K562 (cell line): ENCODE results near the gene GIPR. TPM values are rescaled to one million over a fixed set of nuclear protein-coding genes. Genes with fewer than 3 reads are reported as not detected.

Source experiments
- ARID2 ChIP-seq: fragments of 450-650 bp; IDR thresholded peaks from 2 replicates; pipeline ENCODE4 v1.6.1; 2017; ENCODE audit warnings: antibody characterized with exemption, mild to moderate bottlenecking
- ATF7 ChIP-seq: fragments of 450-650 bp; IDR thresholded peaks from 2 replicates; pipeline ENCODE4 v1.7.1; 2014; ENCODE audit warnings: mild to moderate bottlenecking, moderate library complexity
- BRF1 ChIP-seq: IDR thresholded peaks from 3 replicates; pipeline ENCODE4 v1.6.1; 2011; ENCODE audit warnings: borderline replicate concordance, mild to moderate bottlenecking; ENCODE audit not compliant: insufficient read length; ENCODE audit errors: extremely low read depth
- CCNT2 ChIP-seq: IDR thresholded peaks from 2 replicates; pipeline ENCODE4 v1.6.1; 2011; ENCODE audit warnings: borderline replicate concordance, low read depth, mild to moderate bottlenecking, moderate library complexity, mixed read lengths, low read length; ENCODE audit not compliant: insufficient read length; ENCODE audit errors: extremely low read depth
- CGGBP1 ChIP-seq: fragments of 250-450 bp; sonication (Bioruptor Pico); IDR thresholded peaks from 2 replicates; pipeline ENCODE4 v1.9.0; 2021; ENCODE audit warnings: mild to moderate bottlenecking
- EP400 ChIP-seq: fragments of 450-650 bp; IDR thresholded peaks from 2 replicates; pipeline ENCODE4 v1.6.1; 2017; ENCODE audit warnings: antibody characterized with exemption, mild to moderate bottlenecking, moderate library complexity
- JUN ChIP-seq, 2 experiments: sonication (generic) in 1 of 2; formaldehyde crosslinking in 1 of 2; IDR thresholded peaks; 2 replicates each; pipeline versions ENCODE4 v1.6.1 to v1.8.0; 2012 to 2022; ENCODE audit warnings: borderline replicate concordance in 2 of 2, mild to moderate bottlenecking in 2 of 2, improper control_type of control experiment in 1 of 2, low read depth in 1 of 2, low read length in 1 of 2, missing genetic modification reagents in 1 of 2
- KAT8 ChIP-seq: fragments of 450-650 bp; IDR thresholded peaks from 2 replicates; pipeline ENCODE4 v1.6.1; 2016; ENCODE audit warnings: low read depth, mild to moderate bottlenecking
- KHSRP ChIP-seq: fragments of 450-650 bp; IDR thresholded peaks from 2 replicates; pipeline ENCODE4 v1.6.1; 2017
- MBD1 ChIP-seq: fragments of 250-450 bp; sonication (Bioruptor Pico); IDR thresholded peaks from 2 replicates; pipeline ENCODE4 v1.8.0; 2022; ENCODE audit warnings: inconsistent platforms
- MCM5 ChIP-seq: fragments of 450-650 bp; IDR thresholded peaks from 2 replicates; pipeline ENCODE4 v1.6.1; 2016; ENCODE audit warnings: low read depth
- MXI1 ChIP-seq: IDR thresholded peaks from 2 replicates; pipeline ENCODE4 v1.6.1; 2011; ENCODE audit warnings: low read depth, mild to moderate bottlenecking, improper control_type of control experiment, low read length
- NEUROD1 ChIP-seq: fragments of 150-350 bp; IDR thresholded peaks from 2 replicates; pipeline ENCODE4 v1.6.1; 2014; ENCODE audit warnings: borderline replicate concordance, low read length, low read depth; ENCODE audit not compliant: partially characterized antibody
- PML ChIP-seq: IDR thresholded peaks from 2 replicates; pipeline ENCODE4 v1.6.1; 2012; ENCODE audit warnings: low read length, inconsistent platforms
- RUNX1 ChIP-seq: sonication (generic); IDR thresholded peaks from 2 replicates; pipeline ENCODE4 v1.6.1; 2016; ENCODE audit warnings: antibody characterized with exemption, low read depth
- SIRT6 ChIP-seq: IDR thresholded peaks from one replicate; pipeline ENCODE4 v1.6.1; 2012; ENCODE audit warnings: low read depth, mild to moderate bottlenecking, control low read depth, inconsistent platforms, low read length, moderate library complexity
- THAP7 ChIP-seq: fragments of 250-450 bp; sonication (Bioruptor Pico); IDR thresholded peaks from 2 replicates; pipeline ENCODE4 v1.5.0; 2021
- ZBTB7A ChIP-seq: IDR thresholded peaks from 2 replicates; pipeline ENCODE4 v1.6.1; 2011; ENCODE audit warnings: low read depth, mild to moderate bottlenecking, low read length, moderate library complexity, borderline replicate concordance; ENCODE audit not compliant: control insufficient read depth
- ZBTB8A ChIP-seq: fragments of 450-650 bp; IDR thresholded peaks from 2 replicates; pipeline ENCODE4 v1.6.1; 2018; ENCODE audit warnings: mild to moderate bottlenecking, moderate library complexity; ENCODE audit not compliant: partially characterized antibody
- ZFPM2 ChIP-seq: fragments of 250-450 bp; sonication (Bioruptor Pico); IDR thresholded peaks from 2 replicates; pipeline ENCODE4 v1.5.1; 2022; ENCODE audit warnings: mild to moderate bottlenecking
- ZNF354B ChIP-seq: fragments of 250-450 bp; sonication (Bioruptor Pico); IDR thresholded peaks from 2 replicates; pipeline ENCODE4 v1.4.0; 2020
- ZNF408 ChIP-seq: fragments of 250-450 bp; sonication (Bioruptor Pico); IDR thresholded peaks from 2 replicates; pipeline ENCODE4 v1.4.0; 2020; ENCODE audit warnings: low read depth, mild to moderate bottlenecking, moderate library complexity
- ZNF584 ChIP-seq: fragments of 200-800 bp; sonication (Bioruptor generic); IDR thresholded peaks from 2 replicates; pipeline ENCODE4 v1.6.1; 2016; ENCODE audit warnings: low read depth, mild to moderate bottlenecking, missing genetic modification characterization, missing compliant biosample characterization
- ZNF707 ChIP-seq: fragments of 250-450 bp; sonication (Bioruptor Pico); conservative IDR thresholded peaks from 2 replicates; pipeline ENCODE4 v1.8.0; 2022; ENCODE audit warnings: inconsistent platforms, mild to moderate bottlenecking, moderate library complexity
- ZNF830 ChIP-seq: fragments of 250-450 bp; sonication (Bioruptor Pico); IDR thresholded peaks from 2 replicates; pipeline ENCODE4 v1.5.0; 2021; ENCODE audit warnings: mild to moderate bottlenecking
- polyA plus RNA-seq, 8 experiments: library from polyadenylated mRNA; depleted of rRNA in 4 of 8; stranded (reverse) in 5 of 8; unstranded in 3 of 8; fragments of >200 nt; fragmentation: Nextera tagmentation in 2 of 8; fragmentation: Illumina TruSeq in 1 of 8; extraction: Ambion mirVana in 2 of 8; extraction: Trizol in 1 of 8; gene quantifications; 2 replicates each; pipeline versions ENCODE4 v1.2.1 to v1.2.3, GENCODE V29; 2011 to 2014; ENCODE audit warnings: inconsistent platforms in 1 of 8, missing spikeins in 1 of 8
- total RNA-seq, 7 experiments: library from RNA; depleted of rRNA in 6 of 7; stranded (reverse); fragments of >200 nt in 6 of 7; fragmentation: Illumina TruSeq in 2 of 7; extraction: Trizol in 2 of 7; gene quantifications; 2 replicates each; pipeline versions ENCODE4 v1.2.1 to v1.2.3, GENCODE V29; 2011 to 2021; ENCODE audit warnings: low replicate concordance in 1 of 7

Gene GIPR
- total and polyA plus RNA-seq, 9 of the 15 experiments (the other 6 are each of a cell fraction or from before 2014, with no cell fraction given) = 2.2 to 26.8 (median 12.7) TPM

DNA sequence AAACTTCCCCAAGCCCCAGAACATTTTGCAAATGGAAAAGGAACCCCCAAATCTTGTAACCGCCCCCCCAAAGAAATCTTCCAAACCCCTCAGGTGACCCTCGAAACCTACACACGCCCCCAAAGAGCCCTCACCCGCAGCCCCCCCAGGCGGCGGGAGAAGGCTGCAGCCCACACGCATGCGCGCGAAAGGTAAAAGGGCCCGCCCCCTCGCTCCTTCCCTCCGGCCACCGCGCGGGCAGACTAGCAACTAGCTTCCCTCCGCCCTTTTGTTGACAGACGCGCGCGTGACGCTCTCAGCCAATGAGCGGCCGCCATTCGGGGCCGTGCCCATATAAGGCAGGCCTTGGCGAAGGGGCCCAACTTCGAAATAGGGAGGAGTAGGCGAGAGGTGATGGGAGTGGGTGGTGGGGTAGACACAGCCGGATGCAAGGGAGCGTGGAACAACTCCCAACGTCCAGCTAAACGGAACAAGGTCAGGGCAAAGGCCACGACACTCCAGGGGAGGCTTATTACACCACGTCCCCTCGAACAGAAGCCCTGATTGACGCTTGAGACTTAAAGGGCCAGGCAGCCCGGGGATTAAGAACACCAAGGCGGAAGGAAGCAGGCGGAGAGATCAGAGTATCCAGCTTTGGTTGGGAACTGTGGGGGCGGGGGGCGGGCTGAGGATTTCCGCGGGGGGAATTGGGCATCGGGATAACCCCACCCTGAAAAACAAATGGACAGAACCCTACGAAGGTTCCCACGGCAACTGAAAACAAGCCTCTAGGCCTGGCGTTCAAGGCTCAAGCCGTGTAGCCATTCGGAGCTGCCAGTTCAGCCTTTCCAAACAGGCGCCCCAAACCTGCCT is 49.3 kb downstream of the GIPR start (continued):
- TF ChIP-seq SIRT6 = no peak
- TF ChIP-seq ZNF584 (CRISPR knock-in tag) = peak; percentile 95
- TF ChIP-seq THAP7 = no peak
- no peak for TF ChIP-seq MCM5
- peak; percentile 90 for TF ChIP-seq ATF7
- TF ChIP-seq ZNF707 (CRISPR knock-in tag) = no peak; the same call in 1 of the 2 replicates
- no peak for TF ChIP-seq KAT8
- TF ChIP-seq BRF1 = no peak
- no peak for TF ChIP-seq ZNF830 (CRISPR knock-in tag)
- peak; percentile 92 for TF ChIP-seq ZBTB7A
- peak; percentile 67 for TF ChIP-seq CGGBP1 (CRISPR knock-in tag)
- 0 out of 2 replicates have a peak, but pooled peaks have one; percentile 43 for TF ChIP-seq JUN (IDR thresholded peaks at IDR 0.05; ENCODE audit: borderline replicate concordance, low read depth, low read length)
- no peak for TF ChIP-seq JUN (CRISPR knock-in tag; IDR thresholded peaks at IDR 0.05; ENCODE audit: borderline replicate concordance)
- TF ChIP-seq ZBTB8A = no peak
- TF ChIP-seq MXI1 = 0 out of 2 replicates have a peak, but pooled peaks have one; percentile 40
- TF ChIP-seq ZNF408 (CRISPR knock-in tag) = no peak
- no peak for TF ChIP-seq RUNX1
- peak; percentile 90 for TF ChIP-seq CCNT2
- peak; percentile 81 for TF ChIP-seq EP400
- TF ChIP-seq ZFPM2 (CRISPR knock-in tag) = no peak
- TF ChIP-seq PML = no peak; the same call in 1 of the 2 replicates
- no peak for TF ChIP-seq ZNF354B
- no peak for TF ChIP-seq ARID2
- TF ChIP-seq MBD1 (CRISPR knock-in tag) = no peak
- no peak for TF ChIP-seq KHSRP
- peak; percentile 98 for TF ChIP-seq NEUROD1
